GM18951 (cell line): ENCODE data around the gene NIPBL.
A peak's percentile ranks its signal among the peaks of the same experiment; 100 is the strongest.

Experiments
- POLR2A ChIP-seq: IDR thresholded peaks from 4 replicates; pipeline ENCODE4 v1.6.1; 2011; ENCODE audit warnings: mild to moderate bottlenecking; ENCODE audit not compliant: insufficient read length, insufficient read depth; ENCODE audit errors: extremely low read depth
- in situ Hi-C: fragments of 300-500 bp; cut with MboI; formaldehyde crosslinking; loops from one replicate; pipeline ENCODE4 v1.12.0; 2022; ENCODE audit warnings: low sequenced_read_pairs, mixed read lengths, inconsistent platforms; ENCODE audit not compliant: unreplicated experiment

The NIPBL gene

DNA sequence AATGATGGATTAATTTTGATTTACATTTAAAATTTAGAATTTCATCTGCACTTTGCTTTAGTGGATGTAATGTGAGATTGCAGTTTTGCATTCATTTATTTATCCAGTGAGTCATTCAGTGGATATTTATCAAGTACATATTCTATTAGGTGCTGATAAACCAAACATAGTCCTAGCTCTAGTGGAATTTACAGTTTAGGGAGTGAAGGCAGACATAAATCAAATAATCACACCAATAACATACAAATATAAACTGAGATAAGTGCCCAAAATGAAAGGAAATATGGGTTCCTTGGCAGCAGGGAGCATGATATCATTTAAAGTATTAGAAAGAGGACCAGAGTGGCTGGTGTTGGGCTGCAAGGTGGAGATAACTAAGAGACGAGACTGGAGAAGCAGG, 14.7 kb upstream of the NIPBL start:
- in situ Hi-C loops, result loop anchor here (10.0 kb wide), 1 partner anchor 117 kb away; no protein-coding TSS in a partner anchor
- no peak for TF ChIP-seq POLR2A

DNA sequence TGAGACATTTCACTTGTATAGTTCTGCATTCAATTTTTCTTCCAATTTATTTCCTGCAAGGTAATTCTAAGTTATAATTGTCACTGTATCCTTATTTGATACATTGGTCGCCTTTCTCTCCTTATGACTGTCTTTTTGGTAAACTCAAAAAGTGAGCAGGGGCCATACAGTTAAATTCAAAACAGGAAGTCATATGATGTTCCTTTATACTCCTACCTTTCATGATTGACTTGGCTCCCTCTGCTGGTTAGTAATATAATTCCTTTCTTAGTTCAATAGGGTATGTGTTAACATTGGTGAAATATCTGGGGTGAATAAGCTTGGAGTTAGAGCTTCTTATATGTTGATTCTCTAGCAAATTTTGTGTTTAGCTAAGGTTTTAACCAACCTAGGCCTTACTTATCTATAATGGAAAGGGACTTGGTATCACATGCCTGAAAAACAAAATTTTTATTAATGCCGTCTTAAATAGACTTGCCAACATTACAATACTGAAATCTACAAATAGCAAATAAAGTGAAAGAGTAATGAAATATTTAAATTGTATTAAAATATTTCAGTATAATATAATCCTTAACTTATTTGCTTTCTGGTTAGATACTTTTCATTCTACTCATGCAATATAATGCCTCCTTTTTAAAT, 6.0 kb upstream of the NIPBL start:
- no peak for TF ChIP-seq POLR2A
- in situ Hi-C loops, result no loop called here

DNA sequence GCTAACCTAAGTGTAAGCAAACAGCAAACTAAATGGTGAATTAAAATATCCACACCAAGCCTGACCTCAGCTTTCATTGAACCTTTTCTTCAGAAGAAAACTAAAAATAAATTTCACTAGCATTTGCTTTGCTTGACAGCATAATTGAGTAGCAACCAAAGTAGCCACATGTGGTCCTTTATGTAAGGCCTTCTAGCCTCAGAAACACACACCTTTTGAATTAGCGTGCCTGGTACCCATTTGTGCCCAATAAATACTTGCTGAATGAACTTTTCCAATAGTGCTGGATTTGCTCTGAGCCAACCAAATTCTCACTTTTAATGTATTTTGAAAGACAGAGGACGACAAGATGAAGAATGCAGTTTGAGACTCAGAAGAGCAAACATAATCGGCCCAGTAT, 2.1 kb upstream of the NIPBL start:
- no peak for TF ChIP-seq POLR2A
- in situ Hi-C loops, result no loop called here

DNA sequence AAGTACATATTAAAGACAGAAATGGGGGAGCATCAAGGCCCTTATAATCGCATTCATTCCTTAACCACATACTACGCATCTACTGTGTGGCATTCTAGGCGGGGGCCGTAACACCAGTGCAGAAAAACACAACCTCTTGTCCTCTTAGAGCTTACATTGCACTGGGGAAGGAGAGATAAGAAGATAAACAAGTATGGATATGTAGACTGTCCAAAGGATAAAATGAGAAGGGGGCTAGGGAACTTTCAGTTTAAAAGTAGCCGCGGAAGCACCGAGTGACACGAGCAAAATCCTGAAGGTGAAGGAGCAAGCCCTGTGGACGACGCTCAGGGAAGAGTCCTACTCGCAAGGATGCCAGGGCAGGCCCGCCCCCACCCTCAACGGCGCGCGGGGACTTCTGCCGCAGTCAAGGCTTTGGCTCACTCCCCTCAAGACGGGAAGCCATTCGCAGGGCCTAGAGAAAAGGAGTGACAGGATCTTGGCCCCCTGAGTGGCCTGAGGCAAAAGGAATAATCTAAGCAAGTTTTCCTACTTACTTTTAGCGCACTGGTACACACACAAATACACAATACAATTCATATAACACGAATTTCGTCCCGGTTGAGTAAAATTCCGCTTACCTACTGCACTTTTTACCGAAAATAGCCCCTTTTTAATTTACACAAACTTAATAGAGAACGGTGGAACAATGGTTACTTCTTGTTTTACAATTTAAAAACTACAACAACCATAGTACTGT, 1.3 kb upstream of the NIPBL start:
- TF ChIP-seq POLR2A, result no peak

DNA sequence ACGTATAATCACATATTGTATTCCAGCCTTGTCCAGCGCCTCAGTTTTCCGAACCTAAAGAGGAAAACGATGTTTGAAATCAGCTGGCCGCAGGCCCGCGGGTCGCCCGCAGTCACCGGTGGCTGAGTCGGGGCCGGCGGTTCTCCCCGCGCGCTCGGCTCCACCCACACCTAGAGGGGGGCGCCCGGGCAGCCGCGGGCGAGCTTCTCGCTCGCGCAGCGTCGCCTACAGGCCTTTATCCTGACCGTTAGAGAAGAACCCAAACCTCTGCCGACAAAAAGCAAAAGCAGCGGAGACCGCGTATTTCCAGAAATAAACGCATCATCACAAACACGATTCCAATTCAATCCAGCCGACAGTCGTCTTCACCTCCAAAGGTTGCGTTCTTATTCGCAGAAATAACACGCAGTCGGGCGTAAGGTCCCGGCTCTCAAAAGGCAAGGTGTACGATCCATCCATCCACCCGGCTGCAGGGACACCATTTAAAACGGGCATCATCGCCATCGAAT, 725 bp upstream of the NIPBL start:
- TF ChIP-seq POLR2A, result peak; percentile 24
- in situ Hi-C loops, result no loop called here

More for the DNA sequence above, 1.3 kb upstream of the NIPBL start:
- in situ Hi-C loops, result no loop called here

DNA sequence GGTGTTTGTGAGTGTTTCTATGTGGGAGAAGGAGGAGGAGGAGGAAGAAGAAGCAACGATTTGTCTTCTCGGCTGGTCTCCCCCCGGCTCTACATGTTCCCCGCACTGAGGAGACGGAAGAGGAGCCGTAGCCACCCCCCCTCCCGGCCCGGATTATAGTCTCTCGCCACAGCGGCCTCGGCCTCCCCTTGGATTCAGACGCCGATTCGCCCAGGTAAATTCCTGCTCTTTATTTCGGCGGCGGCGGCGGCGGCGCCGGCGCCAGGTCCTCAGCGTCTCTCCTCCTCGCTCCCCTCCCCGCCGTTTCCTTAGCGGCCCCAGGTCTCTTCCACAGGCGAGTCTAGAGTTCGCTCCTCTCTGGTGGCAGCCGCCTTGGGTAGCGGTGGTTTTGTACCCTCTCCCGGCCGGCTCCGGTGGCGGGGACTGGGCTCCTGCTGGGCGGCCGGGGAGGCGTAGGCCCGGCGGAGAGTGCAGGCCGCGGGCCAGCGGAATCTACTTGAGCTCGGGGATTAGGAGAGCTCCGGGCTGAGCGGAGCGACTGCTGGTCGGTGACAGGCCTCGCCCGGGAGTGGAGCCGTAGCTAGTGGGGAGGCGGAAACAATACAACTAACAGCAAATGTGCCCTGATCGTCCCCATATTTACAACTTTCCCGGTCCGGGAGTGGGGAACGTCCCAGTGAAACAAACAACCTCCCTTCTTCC, 547 bp downstream of the NIPBL start:
- in situ Hi-C loops, result no loop called here
- no peak for TF ChIP-seq POLR2A

DNA sequence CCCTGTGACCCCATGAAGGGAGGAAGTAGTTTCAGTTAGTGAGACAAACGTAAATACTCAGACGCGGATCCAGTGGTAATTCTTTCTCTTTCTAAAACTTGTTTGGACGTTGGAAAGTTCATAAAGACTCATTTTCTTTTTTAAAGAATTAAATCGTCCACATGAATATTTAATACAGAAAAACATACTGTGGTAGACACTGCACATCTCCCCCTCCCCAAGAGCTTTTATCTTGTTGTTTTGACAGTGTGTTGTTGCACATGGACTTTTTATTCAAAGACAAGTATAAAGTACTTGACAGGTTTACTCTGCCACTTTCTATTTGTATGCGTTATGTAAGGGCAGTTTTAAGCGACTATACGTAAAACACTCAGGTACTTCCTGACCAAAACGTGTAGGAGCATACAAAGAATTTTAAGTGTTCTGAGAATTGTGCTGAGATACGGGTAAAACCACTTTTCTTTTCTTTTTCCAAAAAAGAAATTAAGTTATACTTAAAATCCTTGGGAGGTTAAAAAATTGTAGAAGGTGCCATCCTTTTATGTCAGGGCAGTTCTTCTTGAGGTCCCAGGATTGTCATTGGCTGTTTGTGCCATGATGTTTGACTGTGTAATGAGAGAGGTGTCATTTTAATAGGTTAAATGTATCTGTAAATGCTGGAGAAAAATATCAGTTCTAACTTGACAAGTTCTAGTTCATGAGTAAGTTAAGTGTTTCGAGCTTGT, 1.3 kb downstream of the NIPBL start:
- in situ Hi-C loops, result no loop called here
- TF ChIP-seq POLR2A, result no peak

DNA sequence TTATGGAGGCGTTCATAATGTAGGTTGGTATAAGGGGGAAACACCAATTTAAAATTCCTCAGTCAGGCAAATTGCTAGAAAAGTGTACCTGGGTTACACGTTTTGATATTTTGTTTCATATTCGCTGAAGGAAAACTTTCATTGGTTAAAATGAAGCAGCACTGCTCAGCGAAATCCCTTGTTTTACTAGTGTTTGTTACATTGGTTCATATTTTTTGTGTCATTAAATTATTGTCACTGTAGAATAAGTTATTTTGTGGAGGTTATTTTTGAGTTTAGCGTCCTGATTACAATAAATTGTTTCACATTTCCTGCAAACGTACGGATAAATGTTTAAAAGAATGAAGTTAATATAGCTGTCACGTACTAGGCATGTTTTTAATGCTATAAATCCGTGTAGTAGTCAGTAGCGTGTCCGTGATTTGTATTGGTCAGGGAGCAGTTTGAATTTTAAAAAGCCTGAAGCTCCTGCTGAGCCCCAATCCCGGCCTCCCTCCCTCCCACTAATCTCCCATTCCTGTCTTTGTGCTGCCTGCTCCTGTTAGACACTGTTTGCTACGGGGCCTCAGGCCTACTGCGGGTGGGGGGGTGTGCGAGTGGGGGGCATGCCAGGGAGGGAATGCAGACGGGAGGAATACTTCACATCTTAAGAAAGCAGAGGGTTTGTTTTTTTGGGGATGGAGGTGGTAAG, 2.0 kb downstream of the NIPBL start:
- TF ChIP-seq POLR2A, result no peak
- in situ Hi-C loops, result no loop called here

DNA sequence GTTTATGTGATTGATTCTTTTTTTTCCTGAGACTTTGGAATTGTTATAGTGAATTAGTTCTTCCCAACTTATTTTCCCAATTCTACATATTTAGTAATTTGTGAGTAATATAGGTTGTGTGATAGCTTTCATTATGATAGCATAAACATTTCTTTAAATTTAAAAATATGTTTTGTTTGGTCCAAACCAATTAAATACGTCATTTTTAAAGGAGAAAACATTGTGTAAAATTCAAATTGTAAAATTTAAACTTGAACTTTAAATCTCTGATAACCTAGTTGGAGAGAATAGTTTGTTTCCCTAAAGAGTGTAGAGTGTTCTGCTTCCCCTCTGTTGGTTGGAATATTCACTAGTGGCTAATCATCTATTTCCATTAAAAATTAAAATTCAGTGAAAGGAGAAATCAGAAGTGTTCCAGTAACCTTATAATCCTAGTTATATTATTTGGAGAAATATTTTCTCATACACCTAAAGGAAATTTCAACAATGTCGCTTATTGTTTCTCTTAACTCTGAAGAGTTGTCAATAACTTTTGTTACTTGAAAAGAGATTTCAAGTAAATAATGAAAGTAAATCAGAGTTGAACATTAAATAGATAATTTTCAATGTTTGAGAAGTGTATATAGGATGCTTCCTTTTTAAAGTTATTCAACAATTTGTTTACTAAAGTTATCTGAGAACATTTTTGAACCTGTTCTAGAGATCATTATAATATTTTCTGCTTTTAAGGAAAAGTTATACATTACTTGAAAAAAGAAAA, 2.9 kb downstream of the NIPBL start:
- in situ Hi-C loops, result no loop called here
- no peak for TF ChIP-seq POLR2A

DNA sequence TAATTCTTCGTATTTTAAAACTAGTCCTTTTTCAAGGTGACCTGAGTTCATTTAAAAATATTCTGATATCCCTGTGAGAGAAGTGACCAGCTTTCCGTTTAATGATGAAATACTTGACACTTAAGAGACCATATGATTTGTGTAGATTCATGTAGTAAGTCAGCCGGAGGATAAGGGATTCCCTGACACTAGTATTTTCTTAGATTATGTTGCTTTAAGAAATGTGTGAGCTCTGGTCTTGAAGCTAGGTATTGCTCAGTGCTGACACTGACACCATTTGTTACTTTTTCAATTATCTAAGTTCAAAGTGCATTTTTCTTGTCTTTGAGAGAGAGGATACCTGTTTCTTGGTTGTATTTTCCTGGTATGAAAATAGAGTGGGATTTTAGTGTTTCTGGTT, 4.2 kb downstream of the NIPBL start:
- TF ChIP-seq POLR2A, result no peak
- in situ Hi-C loops, result no loop called here

DNA sequence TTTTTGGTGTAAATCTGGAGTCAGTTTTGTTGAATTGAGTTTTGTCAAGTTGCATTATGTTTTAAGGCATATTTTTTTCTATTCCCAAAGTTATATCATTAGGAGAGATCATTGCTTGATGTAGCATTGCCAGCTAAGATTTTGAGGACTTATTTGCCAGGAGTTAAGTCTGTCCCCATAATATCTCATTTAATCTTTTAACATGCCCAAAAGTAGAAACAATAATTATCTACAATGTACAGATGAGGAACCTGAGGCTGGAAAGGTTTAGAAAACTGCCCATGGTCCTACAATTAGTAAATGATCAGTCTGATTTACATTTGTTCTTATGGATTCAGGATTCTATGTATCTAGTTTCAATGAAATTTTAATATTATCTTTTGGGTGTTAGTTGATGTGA, 4.7 kb downstream of the NIPBL start:
- TF ChIP-seq POLR2A, result no peak
- in situ Hi-C loops, result no loop called here

DNA sequence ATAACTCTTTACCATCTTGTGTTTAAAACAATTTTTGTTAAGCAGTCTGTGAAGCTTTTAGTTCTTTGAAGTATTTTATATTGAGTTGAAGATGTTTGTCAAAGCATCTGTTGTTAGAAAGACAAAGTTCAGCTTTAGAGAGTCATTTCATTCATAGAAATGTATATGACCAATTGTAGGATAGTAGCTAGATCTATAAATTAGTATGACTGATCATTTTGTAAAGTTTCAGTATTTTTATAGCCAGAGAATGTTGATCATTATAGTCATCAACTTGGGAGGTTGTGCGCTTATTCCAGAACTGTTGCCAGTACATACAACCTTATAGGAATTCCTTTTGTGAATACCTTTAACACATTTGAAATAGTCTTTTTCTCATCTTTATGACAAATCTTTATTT, 5.2 kb downstream of the NIPBL start:
- in situ Hi-C loops, result no loop called here
- TF ChIP-seq POLR2A, result no peak
